Activated T-helper 1 cell treated with anti-CD3 and anti-CD28 coated beads, Interleukin-2, amount 50 U/mL, for 16 hours (primary cell): ENCODE measurements around the gene OSBPL6.
"Not testable (repeated sequence)": the region's sequence is repeated elsewhere in the genome, so short reads cannot be mapped to it uniquely, and the experiment has no call there.

Experiments used
- DNase-seq, 2 donors: peaks; one replicate each; pipeline ENCODE4 v3.0.0-alpha.2; 2020; ENCODE audit warnings: low read depth in 1 of 2, low spot score in 1 of 2

The OSBPL6 gene

DNA sequence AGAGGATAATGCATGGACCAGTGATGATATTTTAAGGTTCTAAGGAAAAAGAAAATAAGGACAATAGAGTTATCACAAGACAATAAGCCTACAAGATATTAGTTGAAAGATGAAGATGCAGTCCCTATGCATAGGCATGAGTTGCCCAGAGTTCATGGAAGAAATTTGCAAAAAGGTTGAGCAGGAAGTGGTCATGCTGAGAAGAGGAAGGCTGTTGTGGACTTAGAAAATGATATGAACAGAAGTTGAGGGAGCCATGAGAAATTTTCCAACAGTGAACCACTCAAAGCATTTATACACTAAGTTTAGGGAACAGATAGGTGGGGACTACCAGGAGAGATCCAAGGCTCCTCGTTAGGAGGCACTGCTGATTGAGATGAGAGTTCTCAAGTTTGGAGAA is 3.5 kb downstream of the OSBPL6 start:
- DNase-seq = no peak

DNA sequence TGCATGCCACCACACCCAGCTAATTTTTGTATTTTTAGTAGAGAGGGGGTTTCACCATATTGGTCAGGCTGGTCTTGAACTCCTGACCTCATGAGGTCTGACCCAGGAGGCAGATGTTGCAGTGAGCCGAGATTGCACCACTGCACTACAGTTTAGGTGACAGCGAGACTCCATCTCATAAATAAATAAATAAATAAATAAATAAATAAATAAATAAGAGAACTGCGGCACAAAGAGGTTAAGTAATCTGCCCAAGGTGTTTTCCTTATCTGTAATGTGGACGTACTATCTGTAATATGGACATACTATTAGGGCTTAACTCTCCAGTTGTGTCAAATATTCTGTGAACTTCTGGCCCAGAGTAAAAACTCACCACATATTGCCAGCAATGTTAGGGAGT is 4.1 kb downstream of the OSBPL6 start:
- DNase-seq = not testable (repeated sequence)

- DNase-seq = no peak
Measured at GRCh38 chr2:178199334-178199733, 5.0 kb downstream of the OSBPL6 start.

- no peak for DNase-seq
Measured at GRCh38 chr2:178200331-178200730, 6.0 kb downstream of the OSBPL6 start.

GRCh38 chr2:178202927-178203326 is 8.6 kb downstream of the OSBPL6 start:
- no peak for DNase-seq

- no peak for DNase-seq
Measured at GRCh38 chr2:178204977-178205376, 10.7 kb downstream of the OSBPL6 start.

DNA sequence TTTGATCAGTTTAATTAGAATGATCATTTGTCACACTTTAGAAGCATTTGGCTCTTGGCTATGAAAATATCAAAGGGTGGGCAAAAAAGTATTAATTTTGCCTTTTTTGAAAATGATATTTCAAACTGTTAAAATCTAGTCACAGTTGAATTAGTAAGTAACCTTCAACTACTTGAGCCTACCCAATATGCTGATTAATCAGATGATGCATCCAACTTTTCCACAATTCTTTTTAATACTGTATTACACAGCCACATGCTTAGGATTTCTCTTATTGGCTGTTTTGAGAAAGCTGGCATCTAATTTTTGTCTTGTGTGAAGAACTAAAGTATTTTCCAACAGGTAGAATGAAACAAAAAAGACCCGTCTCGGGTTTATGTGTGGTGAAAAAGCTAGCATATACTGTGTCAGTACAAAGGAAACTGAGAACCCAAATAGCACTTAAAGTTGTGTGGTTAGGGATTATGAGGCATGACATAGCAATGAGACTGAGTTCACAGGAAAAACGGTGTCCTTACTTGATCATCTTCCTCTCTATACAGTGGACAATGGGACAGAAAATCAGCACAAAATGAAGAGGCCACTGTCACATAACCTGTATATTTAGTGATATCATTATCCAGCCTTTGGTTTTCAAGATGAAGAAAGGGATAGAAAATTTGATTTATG is 11.7 kb downstream of the OSBPL6 start:
- no peak for DNase-seq

GRCh38 chr2:178208336-178208735 is 14.0 kb downstream of the OSBPL6 start:
- no peak for DNase-seq

DNA sequence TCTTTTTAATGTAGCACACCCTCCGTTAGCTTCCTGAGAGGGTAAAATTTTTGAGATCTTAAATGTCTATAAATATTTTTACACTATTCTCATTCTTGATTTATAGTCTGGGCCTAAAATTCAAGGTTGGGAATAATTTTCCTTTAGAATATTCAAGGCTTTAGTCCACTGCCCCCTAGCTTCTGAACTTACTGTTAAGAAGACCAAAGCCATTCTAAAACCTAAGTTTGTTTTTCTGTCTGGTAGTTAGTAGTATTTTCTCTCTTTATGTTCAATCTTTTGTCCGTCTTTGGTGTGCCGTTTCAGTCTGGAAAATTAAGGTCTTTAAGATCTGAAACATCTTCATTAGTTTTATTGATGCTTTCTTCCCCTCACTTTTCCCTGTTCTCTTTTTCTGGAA is 14.5 kb downstream of the OSBPL6 start:
- DNase-seq = no peak

DNA sequence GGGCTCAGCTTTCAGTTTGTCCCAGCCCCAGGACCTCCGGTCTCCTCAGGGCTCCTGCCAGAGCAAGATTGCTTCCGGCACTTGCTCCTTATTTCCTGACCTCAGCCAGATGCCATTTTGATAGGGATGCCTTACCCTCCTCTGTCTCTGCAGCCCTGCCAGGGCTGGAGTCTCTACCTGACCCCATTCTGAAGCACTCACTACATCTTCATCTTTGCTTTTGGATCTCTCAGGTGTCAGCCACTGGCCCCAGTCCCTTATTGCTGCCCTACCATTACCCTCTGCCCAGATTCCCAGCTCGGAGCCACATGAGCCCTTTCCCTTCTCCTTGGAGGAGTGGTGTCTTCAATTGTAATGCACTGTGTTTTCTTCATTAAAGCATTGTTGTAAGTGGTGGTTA is 17.1 kb downstream of the OSBPL6 start:
- DNase-seq = no peak

GRCh38 chr2:178211943-178212342 is 17.6 kb downstream of the OSBPL6 start:
- no peak for DNase-seq

GRCh38 chr2:178213991-178214390 is 19.7 kb downstream of the OSBPL6 start:
- no peak for DNase-seq

GRCh38 chr2:178219247-178219646 is 24.9 kb downstream of the OSBPL6 start:
- DNase-seq = no peak

- no peak for DNase-seq
Measured at GRCh38 chr2:178220814-178221213, 26.5 kb downstream of the OSBPL6 start.

GRCh38 chr2:178221556-178221955 is 27.2 kb downstream of the OSBPL6 start:
- no peak for DNase-seq

GRCh38 chr2:178223806-178224205 is 29.5 kb downstream of the OSBPL6 start:
- DNase-seq = no peak

DNA sequence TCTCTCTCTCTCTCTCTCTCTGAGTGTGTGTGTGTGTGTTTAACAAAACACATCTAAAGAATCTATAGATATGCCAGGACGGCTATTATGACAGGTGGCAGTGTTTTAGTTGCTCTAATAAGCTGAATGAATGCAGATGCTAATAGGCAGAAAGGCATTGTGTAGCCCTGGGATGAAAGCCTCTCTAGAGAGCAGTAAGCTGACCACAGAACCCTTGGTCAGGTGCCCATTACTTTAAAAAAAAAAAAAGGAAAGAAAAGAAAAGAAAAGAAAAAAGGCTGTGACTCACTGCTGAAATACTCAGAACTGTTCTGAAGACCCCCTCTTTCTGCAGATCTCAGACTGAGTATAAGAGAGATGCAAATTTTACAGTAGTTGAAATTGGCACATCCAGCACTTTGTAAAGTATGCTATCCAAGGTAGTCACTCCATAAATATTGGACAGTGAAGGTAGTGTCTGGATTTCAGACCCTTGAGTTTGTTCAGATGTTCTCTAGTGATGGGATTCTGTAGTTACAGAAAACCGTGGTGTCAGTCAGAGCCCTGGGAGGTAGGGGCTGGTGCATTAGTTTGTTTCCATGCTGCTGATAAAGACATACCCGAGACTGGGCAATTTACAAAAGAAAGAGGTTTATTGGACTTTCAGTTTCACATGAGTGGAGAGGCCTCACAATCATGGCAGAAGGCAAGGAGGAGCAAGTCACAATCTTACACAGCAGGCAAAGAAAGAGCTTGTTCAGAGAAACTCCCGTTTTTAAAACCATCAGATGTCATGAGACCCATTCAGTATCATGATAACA is 30.9 kb downstream of the OSBPL6 start:
- no peak for DNase-seq

- DNase-seq = no peak
Measured at GRCh38 chr2:178227187-178227586, 32.9 kb downstream of the OSBPL6 start.

DNA sequence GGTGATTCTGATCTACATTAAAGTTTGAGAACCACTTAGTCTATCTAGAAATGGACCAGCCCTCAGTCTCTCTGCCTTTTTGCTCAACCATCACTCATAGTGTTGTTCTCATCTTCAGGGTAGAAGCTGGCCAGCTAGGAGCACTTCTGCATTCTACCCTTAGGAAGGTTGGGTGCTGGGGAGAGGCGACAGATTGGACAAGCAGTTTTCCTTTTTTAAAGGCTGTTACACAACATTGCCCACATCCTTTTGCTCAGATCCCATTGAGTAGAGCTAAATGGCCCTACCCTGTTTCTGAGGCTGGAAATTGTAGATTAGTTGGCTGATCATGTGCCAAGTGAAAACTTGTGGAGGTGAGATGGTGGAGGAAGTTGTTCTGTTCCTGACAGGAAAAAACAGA is 35.6 kb downstream of the OSBPL6 start:
- DNase-seq = no peak

GRCh38 chr2:178230396-178230795 is 36.1 kb downstream of the OSBPL6 start:
- DNase-seq = no peak

- no peak for DNase-seq
Measured at GRCh38 chr2:178233428-178233827, 39.1 kb downstream of the OSBPL6 start.

DNA sequence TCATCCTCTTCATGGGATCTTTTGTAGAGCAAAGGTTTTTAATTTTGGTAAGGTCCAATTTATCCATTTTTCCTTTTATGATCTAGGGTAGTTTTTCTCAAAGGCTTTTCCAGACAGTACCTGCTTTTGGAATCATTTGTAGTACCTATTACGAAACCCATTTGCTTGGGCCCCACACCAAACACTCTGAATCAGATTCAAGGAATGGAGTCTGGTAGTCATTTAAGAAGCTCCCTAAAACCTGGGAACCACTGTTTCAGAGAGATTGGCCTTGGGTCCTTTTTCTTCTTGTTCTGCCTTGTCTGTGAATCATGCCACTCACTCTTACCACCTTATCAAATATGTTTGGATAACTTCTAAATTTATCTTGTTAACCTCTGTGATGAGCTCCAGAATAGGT is 40.3 kb downstream of the OSBPL6 start:
- no peak for DNase-seq
